HG03025 (cell line): Measurements from ENCODE around the gene DISC1.

Source experiments
- ATAC-seq: cut with Tn5 transposase; IDR thresholded peaks from one replicate; pipeline ENCODE4 v1.9.1; 2021; ENCODE audit warnings: mild to moderate bottlenecking, moderate library complexity; ENCODE audit not compliant: unreplicated experiment, low FRiP score

The DISC1 gene

DNA sequence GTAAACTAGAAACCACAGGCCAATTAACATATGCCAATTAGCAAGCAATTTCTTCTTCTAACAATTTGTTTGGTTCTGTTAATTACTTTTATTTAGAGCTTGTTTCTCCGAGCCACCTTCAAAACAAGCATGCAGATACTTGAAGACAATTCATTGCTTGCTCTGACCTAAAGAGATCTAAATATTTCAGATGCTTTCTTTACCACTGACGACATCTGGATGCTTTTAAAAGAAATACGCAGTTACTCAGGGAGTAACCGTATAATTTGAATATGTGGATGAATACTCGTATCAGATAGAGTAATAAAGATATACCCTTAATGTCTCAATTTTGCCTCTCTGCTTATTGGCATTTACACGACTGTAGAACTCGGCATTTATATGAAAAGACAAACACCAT, 390.0 kb downstream of the DISC1 start:
- ATAC-seq, result no peak

- ATAC-seq, result no peak
Observed at GRCh38 chr1:232017057-232017456, 390.5 kb downstream of the DISC1 start.

GRCh38 chr1:232017759-232018158, 391.2 kb downstream of the DISC1 start:
- no peak for ATAC-seq

GRCh38 chr1:232018231-232019025, 391.8 kb downstream of the DISC1 start:
- no peak for ATAC-seq

DNA sequence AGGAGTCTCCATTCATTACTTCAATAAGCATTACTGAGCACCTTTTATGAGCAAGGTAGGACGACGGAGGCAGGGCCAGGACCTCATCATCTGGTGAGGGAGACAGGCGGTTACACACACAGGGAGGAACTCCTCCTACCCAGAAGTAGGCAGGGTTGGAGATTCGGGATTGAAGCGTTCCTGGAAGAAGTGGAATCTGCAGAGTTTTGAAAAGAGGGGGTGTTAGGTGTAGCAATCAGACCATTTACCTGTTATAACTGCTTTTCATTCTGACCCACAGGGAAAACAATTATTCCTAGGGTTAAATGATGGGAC, 392.4 kb downstream of the DISC1 start:
- ATAC-seq, result no peak

GRCh38 chr1:232020352-232020751, 393.8 kb downstream of the DISC1 start:
- no peak for ATAC-seq

GRCh38 chr1:232029315-232029714, 402.7 kb downstream of the DISC1 start:
- ATAC-seq, result no peak

- no peak for ATAC-seq
Observed at GRCh38 chr1:232031156-232031555, 404.6 kb downstream of the DISC1 start.

- no peak for ATAC-seq
Observed at GRCh38 chr1:232033285-232033684, 406.7 kb downstream of the DISC1 start.

DNA sequence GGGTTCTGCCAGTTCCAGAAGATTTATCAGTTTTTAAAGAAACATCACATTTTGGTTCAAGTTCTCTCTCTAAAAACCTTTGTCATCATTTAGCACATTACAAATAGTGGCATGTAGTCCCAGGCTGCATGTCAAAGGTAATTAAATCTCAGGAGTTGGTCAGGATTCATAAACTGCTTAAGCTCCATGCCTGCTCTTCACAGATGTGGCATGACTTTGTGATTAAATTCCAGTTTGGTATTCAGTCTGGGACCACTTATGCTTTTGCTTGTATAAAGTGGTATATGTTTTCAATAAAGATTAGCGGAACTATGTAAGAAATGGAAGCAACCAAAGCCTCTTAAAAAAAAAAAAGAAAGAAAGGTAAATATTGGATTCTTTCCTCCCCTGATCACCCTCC, 408.0 kb downstream of the DISC1 start:
- ATAC-seq, result no peak

DNA sequence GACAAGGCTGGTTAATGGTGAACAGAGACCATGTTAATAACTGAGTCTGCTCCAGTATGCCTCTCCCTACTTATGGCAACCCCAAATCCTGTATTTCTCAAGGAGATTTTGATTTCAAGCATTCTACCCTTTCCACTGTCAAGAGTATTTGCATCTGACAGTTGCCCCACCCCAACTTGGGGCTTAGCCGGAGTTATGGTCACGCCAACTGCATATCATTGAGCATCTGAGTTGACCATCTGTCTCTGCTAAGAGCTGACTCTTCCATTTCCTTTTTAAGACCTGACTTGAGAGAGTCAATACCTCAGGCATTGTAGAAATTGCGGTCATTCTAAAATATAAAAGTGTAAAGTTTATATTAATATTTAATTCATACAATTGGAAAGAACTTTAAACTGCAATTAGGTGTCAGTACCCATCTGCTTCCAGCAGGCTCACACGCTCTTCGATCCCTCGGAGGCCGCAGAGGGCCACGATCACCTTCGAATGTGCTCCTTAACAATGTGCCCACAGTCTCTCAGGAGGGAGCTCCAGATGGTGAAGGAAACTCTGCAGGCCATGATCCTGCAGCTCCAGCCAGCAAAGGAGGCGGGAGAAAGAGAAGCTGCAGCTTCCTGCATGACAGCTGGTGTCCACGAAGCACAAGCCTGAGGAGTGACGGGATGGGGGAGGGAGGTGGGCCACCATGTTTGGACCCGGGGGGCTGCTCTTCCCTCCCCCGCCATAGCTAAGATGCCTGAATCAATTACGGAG, 409.8 kb downstream of the DISC1 start:
- no peak for ATAC-seq

DNA sequence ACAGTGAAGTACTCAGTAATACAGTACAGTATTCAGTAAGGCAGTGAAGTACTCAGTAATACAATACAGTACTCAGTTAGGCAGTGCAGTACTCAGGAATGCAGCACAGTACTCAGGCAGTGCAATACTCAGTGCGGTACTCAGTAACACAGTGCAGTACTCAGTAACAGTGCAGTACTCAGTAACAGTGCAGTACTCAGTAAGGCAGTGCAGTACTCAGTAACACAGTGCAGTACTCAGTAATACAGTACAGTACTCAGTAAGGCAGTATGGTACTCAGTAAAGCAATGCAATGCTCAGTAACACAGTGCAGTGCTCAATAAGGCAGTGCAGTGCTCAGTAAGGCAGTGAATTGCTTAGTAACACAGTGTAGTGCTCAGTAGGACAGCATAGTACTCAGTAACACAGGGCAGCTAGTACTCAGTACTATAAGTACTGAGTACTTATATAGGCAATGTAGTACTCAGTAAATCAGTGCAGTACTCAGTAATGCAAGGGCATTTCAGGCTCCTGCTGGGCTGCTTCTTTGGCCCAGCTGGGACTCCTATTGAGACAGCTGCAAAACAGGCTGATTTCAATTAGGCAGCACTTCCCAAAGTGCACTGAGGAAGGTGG, 411.3 kb downstream of the DISC1 start:
- no peak for ATAC-seq

- ATAC-seq, result no peak
Observed at GRCh38 chr1:232038706-232039677, 412.4 kb downstream of the DISC1 start.

GRCh38 chr1:232040260-232040659, 413.7 kb downstream of the DISC1 start:
- no peak for ATAC-seq

DNA sequence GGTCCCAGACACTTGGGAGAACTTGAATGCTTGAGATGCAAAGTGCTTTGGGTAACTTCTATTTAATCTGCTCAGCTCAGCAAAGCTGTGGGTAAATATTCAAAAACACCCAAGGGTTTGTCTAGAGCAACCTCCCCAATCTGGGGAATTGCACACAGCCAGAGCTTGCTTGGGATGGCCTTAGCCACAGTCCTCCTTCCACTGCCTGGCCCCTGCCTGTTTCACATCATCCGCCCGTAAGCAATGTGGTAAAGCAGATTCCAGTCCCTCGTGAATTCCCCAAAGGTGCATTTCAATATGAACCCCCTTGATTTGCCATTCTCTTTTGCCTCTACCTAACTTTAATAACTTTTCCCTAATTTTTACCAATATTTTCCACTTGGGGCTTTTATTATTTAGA, 418.1 kb downstream of the DISC1 start:
- ATAC-seq, result no peak

GRCh38 chr1:232045139-232045994, 418.8 kb downstream of the DISC1 start:
- ATAC-seq, result no peak

DNA sequence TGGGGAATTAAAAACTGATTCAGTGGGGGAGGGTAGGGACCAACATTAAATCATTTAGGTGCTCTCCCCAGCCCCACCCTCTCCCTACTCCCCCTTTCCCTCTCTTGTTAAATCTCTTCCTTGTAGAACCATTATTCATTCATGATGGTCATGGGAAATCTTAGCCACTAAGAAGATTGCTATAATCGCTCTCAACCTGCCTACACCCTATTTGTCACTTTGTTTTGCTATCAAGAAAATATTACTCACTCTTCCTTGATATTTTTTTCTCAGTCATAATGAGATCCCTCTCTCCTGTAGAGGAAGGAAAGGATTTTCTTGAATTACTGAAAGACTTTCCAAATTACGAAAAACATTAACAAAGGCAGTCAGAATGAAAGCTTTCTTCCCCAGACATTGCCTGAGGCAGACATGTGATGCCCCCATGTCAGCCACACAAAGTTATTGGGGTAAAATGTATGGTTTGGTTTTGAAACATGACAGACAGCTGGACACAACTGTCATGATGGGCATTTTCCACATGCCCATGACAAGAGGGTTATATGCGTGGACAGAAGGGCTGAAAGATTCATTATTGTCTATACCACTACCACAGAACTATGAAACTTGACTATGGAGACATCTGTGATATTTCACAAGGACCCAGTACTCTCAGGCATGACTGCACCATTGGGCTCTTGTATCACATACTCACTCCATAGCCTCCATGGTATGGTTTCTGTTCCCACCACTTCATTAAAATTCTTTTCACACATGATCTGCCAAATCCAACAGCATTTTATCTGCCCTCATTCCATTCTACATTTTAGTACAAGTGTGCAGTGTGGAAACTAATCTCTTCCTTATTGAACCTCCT, 420.1 kb downstream of the DISC1 start:
- no peak for ATAC-seq

GRCh38 chr1:232047473-232047872, 420.9 kb downstream of the DISC1 start:
- no peak for ATAC-seq

GRCh38 chr1:232048481-232048880, 421.9 kb downstream of the DISC1 start:
- no peak for ATAC-seq
